ENCODE results near the gene EED. TPM values are rescaled to one million over a fixed set of nuclear protein-coding genes. Genes with fewer than 3 reads are reported as not detected.

Gene EED
- total RNA-seq, 1 experiment from 2014 or later: 25.2 TPM

GRCh38 chr11:86237267-86237804 lies 7.2 kb upstream of the EED start:
- no peak overlapping the region for H2AFZ ChIP-seq (ENCODE audit: low read depth, low read length, poor library complexity, severe bottlenecking)
- H3K27me3 ChIP-seq (ENCODE audit: insufficient read depth, low read length): no peaks in the 10 kb centered on the region
- intact Hi-C loops (cut with micrococcal nuclease): no loop called here
- no peak for ATAC-seq
- no peaks in the 10 kb centered on the region for H4K20me1 ChIP-seq (ENCODE audit: insufficient read depth)
- no peaks in the 10 kb centered on the region for H3K79me2 ChIP-seq (ENCODE audit: insufficient read depth, low read length)
- H3K27ac ChIP-seq (ENCODE audit: low read depth, low read length): no peak overlapping the region
- H3K4me2 ChIP-seq (ENCODE audit: low read length): no peak overlapping the region
- no peak for TF ChIP-seq TCF7L2 (IDR thresholded peaks at IDR 0.05; ENCODE audit: borderline replicate concordance, extremely low read depth, insufficient read depth, insufficient read length)
- no peak for TF ChIP-seq RAD21 (IDR thresholded peaks at IDR 0.05; ENCODE audit: low read depth)
- no peak for TF ChIP-seq REST (IDR thresholded peaks at IDR 0.05; ENCODE audit: low read depth)
- no peak for TF ChIP-seq CBX3 (IDR thresholded peaks at IDR 0.05; ENCODE audit: low read depth)
- TF ChIP-seq YY1 (IDR thresholded peaks at IDR 0.05; ENCODE audit: extremely low read depth, insufficient replicate concordance, low read depth, low read length): no peak
- TF ChIP-seq ELF1 (IDR thresholded peaks at IDR 0.05; ENCODE audit: borderline replicate concordance, low read depth): no peak
- TF ChIP-seq SIN3A (IDR thresholded peaks at IDR 0.05; ENCODE audit: low read depth): no peak
- no peak overlapping the region for H3K9ac ChIP-seq (ENCODE audit: low read length)
- BruUV-seq (replicated peaks): no TSS peak
- H3K9me3 ChIP-seq (ENCODE audit: control insufficient read depth in 1 of 2, insufficient read depth in 1 of 2, low read depth in 1 of 2, low read length in 2 of 2): no peaks in the 10 kb centered on the region
- POLR2A ChIA-PET: no interaction called here
- CTCF ChIA-PET: no interaction called here
- no peaks in the 10 kb centered on the region for H3K9me2 ChIP-seq (ENCODE audit: insufficient read depth)
- H3K36me3 ChIP-seq (ENCODE audit: control insufficient read depth in 1 of 2, insufficient read depth in 2 of 2, low read length in 2 of 2): no peaks in the 10 kb centered on the region
- DNase-seq (ENCODE audit: low read depth, low spot score): no peak
- no peak overlapping the region for H3K4me3 ChIP-seq (replicated peaks in 1 of 2; ENCODE audit: low read depth in 1 of 2, low read length in 2 of 2)
- H3K4me1 ChIP-seq (ENCODE audit: control insufficient read depth in 1 of 2, insufficient read depth in 2 of 2, low read length in 2 of 2): no peaks in the 10 kb centered on the region
- RAD21 ChIA-PET (ENCODE audit: low non-redundant PET in 1 of 2, low total read pairs in 2 of 2, uncharacterized antibody in 2 of 2, unreplicated experiment in 2 of 2): no interaction called here

Measured in HCT116 (cell line).